Thyroid gland (tissue), 4 donors: ENCODE measurements around the gene COL27A1. TPM values are rescaled to one million over a fixed set of nuclear protein-coding genes. Genes with fewer than 3 reads are reported as not detected.

Experiments used
- DNase-seq, 2 donors: peaks; one replicate each; pipeline ENCODE4 v3.0.0-alpha.2; 2019
- H3K27ac ChIP-seq, 3 donors: fragments of 200-600 bp; sonication (generic); 1 replicate in 2 of 3; 2 replicates in 1 of 3; pipeline ENCODE4 v1.5.1; 2016 to 2019; ENCODE audit warnings: mild to moderate bottlenecking in 1 of 3, moderate library complexity in 1 of 3
- H3K27me3 ChIP-seq: fragments of 200-600 bp; sonication (generic); one replicate; pipeline ENCODE4 v1.5.1; 2019
- H3K36me3 ChIP-seq, 2 donors: fragments of 200-600 bp; sonication (generic); one replicate each; pipeline ENCODE4 v1.5.1; 2016 to 2019
- H3K4me1 ChIP-seq, 2 donors: fragments of 200-600 bp; sonication (generic); one replicate each; pipeline ENCODE4 v1.5.1; 2017 to 2019
- H3K4me3 ChIP-seq, 3 donors: fragments of 200-600 bp; sonication (generic); replicated peaks in 1 of 3; 1 replicate in 2 of 3; 2 replicates in 1 of 3; pipeline ENCODE4 v1.5.1; 2016; ENCODE audit warnings: mild to moderate bottlenecking in 1 of 3
- H3K9me3 ChIP-seq: fragments of 200-600 bp; sonication (generic); one replicate; pipeline ENCODE4 v1.5.1; 2017
- CTCF ChIP-seq, 6 experiments: fragments of 200-600 bp in 3 of 6; fragments of 450-650 bp in 3 of 6; sonication (generic) in 3 of 6; IDR thresholded peaks; one replicate each; pipeline ENCODE4 v1.5.1; 2016 to 2019; ENCODE audit warnings: antibody characterized with exemption in 6 of 6, mild to moderate bottlenecking in 2 of 6, inconsistent platforms in 1 of 6, moderate library complexity in 1 of 6
- POLR2A ChIP-seq, 2 donors: fragments of 450-650 bp; IDR thresholded peaks; one replicate each; pipeline ENCODE4 v1.6.1; 2017; ENCODE audit warnings: antibody characterized with exemption in 2 of 2, mild to moderate bottlenecking in 2 of 2, moderate library complexity in 1 of 2
- WGBS, 2 donors: methylation state at CpG; one replicate each; pipeline ENCODE4 v1.1.5; 2017; 5-methylcytosine and 5-hydroxymethylcytosine counted together
- intact Hi-C: fragments of 100-400 bp; cut with DNase I; formaldehyde crosslinking; loops from one replicate; pipeline ENCODE4 v1.15.1; 2023
- total RNA-seq, 4 donors: library from RNA; depleted of rRNA; stranded (reverse); fragments of >200 nt; gene quantifications; one replicate each; pipeline ENCODE4 v1.2.3, GENCODE V29; 2016

COL27A1 gene
- total RNA-seq, 4 donors from 2014 or later, result 6.7 to 32.5 (median 10.6) TPM

DNA sequence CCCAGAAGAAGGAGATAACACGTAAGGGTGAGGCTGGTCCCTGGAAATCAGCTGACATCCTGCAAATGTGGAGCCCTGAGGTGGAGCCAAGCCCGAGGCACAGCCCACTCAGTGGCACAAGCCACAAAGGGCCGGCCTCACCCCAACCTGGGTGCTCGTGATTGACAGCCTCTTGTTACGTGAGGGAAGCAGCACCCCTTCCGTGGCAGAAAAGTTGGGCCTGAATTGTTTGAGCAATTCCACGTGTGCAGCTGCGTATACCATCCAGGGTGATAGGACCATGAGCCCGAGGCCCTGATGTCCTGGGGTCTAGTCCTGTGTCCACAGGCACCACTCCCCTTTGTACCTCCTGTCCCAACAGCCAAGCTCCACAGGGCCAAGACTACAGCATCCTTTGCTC lies 179.2 kb downstream of the COL27A1 start:
- H3K27me3 ChIP-seq, result no peaks in the 10 kb centered on the region
- 100% methylated on average over 2 to 4 of the region's 9 CpGs for WGBS, 2 donors
- DNase-seq, result no peak
- H3K36me3 ChIP-seq, result peaks cover 6 to 16% of the 10 kb centered on the region in 2 donors
- H3K9me3 ChIP-seq, result no peaks in the 10 kb centered on the region
- intact Hi-C loops, result no loop called here
- no peak overlapping the region for H3K4me3 ChIP-seq
- no peak overlapping the region for H3K27ac ChIP-seq
- no peaks in the 10 kb centered on the region for H3K4me1 ChIP-seq
- TF ChIP-seq POLR2A (IDR thresholded peaks at IDR 0.05) (no peak), CTCF (IDR thresholded peaks at IDR 0.05) (no peak)

DNA sequence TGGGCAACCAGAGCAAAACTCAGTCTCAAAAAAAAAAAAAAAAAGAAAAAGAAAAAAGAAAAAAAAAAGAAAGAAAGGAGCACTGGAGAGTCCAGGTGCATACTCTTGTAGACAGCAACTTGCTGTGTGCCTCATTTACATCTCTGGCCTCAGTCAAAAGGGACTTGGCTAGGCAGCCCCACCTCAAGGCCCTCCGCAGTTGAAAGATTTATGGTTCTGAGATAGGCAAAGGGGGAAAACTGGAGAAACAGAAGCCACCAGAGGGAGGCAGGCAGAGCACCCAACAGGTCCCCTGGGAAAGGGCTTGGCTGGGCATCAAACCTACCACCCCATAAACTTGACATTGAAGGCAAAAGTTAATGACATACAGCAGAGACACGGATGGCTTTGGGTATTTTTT lies 180.4 kb downstream of the COL27A1 start:
- Histone ChIP-seq H3K9me3 (no peaks in the 10 kb centered on the region), H3K36me3 (peaks cover 9 to 23% of the 10 kb centered on the region in 2 donors), H3K4me1 (no peaks in the 10 kb centered on the region), H3K27ac (no peak overlapping the region), H3K4me3 (no peak overlapping the region), H3K27me3 (no peaks in the 10 kb centered on the region)
- intact Hi-C loops, result no loop called here
- no peak for TF ChIP-seq CTCF (IDR thresholded peaks at IDR 0.05)
- TF ChIP-seq POLR2A (IDR thresholded peaks at IDR 0.05), result no peak
- no peak for DNase-seq
- WGBS, 2 donors, result 83 to 84% methylated on average over 2 of the region's 2 CpGs

DNA sequence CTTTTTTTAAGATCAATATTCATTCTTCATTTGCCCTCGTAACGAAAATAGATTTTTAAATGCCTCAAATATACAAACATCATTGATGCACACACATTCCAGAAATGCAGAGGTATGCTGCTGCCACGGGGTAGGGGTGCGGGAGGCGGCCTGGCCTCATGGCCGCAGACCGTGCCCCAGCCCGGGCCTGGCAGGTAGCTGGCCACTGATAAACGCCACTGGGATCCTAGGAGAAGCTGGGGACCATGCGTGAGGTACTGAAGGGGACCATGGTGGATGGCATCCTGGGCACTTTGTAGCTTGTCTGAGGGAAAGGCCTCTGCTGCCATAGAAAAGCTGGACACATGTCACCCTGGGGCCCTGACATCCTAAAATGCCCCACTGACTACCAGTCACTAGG lies 180.8 kb downstream of the COL27A1 start:
- H3K36me3 ChIP-seq, result peaks cover 13 to 25% of the 10 kb centered on the region in 2 donors
- H3K9me3 ChIP-seq, result no peaks in the 10 kb centered on the region
- no peak overlapping the region for H3K4me3 ChIP-seq
- no peak for TF ChIP-seq CTCF (IDR thresholded peaks at IDR 0.05)
- no peak for TF ChIP-seq POLR2A (IDR thresholded peaks at IDR 0.05)
- no peaks in the 10 kb centered on the region for H3K27me3 ChIP-seq
- 85 to 88% methylated on average over 10 of the region's 10 CpGs for WGBS, 2 donors
- no peak overlapping the region for H3K27ac ChIP-seq
- intact Hi-C loops, result no loop called here
- no peaks in the 10 kb centered on the region for H3K4me1 ChIP-seq
- no peak for DNase-seq

- WGBS, 2 donors, result 94 to 95% methylated on average over 12 to 17 of the region's 23 CpGs
- peaks cover 17 to 25% of the 10 kb centered on the region in 2 donors for H3K36me3 ChIP-seq
- H3K4me3 ChIP-seq, result no peak overlapping the region
- H3K27me3 ChIP-seq, result no peaks in the 10 kb centered on the region
- H3K9me3 ChIP-seq, result no peaks in the 10 kb centered on the region
- intact Hi-C loops, result no loop called here
- TF ChIP-seq CTCF (IDR thresholded peaks at IDR 0.05) (no peak), POLR2A (IDR thresholded peaks at IDR 0.05) (no peak)
- no peak for DNase-seq
- H3K27ac ChIP-seq, result no peak overlapping the region
- H3K4me1 ChIP-seq, result no peaks in the 10 kb centered on the region
Measured at GRCh38 chr9:114336699-114337395, 181.5 kb downstream of the COL27A1 start.

DNA sequence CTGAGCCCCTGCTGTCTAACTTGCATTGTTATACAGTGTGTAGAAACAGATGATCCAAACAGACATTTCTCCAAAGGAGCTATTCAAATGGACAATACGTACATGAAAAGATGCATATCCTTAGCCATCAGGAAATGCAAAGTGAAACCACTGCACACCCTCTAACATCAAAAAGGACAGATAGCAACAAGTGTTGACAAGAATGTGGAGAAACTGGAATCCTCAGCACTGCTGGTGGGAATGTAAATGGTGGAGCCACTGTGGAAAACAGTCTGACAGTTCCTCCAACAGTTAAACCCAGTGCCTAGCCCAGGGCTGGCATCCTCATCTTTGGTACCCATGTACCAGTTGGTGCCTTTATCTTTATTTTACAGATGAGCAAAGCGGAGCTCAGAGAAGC lies 182.8 kb downstream of the COL27A1 start:
- 93 to 97% methylated on average over 2 of the region's 2 CpGs for WGBS, 2 donors
- intact Hi-C loops, result no loop called here
- Histone ChIP-seq H3K36me3 (peaks cover 17 to 33% of the 10 kb centered on the region in 2 donors), H3K27me3 (no peaks in the 10 kb centered on the region), H3K9me3 (no peaks in the 10 kb centered on the region), H3K27ac (no peak overlapping the region), H3K4me3 (no peak overlapping the region), H3K4me1 (no peaks in the 10 kb centered on the region)
- DNase-seq, result no peak
- TF ChIP-seq POLR2A (IDR thresholded peaks at IDR 0.05) (no peak), CTCF (IDR thresholded peaks at IDR 0.05) (no peak)
